EH (cell line): ENCODE results near the gene POC1A.
A peak's percentile ranks its signal among the peaks of the same experiment; 100 is the strongest.

Source experiments
- DNase-seq: peaks from one replicate; pipeline ENCODE4 v3.0.0-alpha.2; 2015; ENCODE audit warnings: low read depth

The POC1A gene

DNA sequence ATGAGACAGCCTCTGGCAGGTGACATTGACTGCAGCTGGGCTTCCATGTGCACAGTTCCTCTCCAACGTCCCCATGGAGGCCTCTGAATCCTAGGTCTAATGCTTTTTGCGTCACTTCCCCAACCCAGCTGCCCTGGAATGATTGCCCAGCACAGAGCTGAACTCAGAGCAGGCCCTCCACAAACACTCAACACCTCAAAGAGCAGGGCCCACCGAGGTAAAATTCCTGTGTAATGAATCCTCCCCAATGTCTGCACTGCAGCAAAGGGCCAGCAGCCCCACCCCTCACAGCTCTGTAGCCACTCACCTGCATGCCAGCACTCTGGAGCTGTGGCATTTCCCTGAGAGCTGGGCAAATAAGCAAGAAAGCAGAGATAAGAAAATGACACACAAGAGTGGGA lies 55.2 kb downstream of the POC1A start:
- peak; percentile 39 for DNase-seq

DNA sequence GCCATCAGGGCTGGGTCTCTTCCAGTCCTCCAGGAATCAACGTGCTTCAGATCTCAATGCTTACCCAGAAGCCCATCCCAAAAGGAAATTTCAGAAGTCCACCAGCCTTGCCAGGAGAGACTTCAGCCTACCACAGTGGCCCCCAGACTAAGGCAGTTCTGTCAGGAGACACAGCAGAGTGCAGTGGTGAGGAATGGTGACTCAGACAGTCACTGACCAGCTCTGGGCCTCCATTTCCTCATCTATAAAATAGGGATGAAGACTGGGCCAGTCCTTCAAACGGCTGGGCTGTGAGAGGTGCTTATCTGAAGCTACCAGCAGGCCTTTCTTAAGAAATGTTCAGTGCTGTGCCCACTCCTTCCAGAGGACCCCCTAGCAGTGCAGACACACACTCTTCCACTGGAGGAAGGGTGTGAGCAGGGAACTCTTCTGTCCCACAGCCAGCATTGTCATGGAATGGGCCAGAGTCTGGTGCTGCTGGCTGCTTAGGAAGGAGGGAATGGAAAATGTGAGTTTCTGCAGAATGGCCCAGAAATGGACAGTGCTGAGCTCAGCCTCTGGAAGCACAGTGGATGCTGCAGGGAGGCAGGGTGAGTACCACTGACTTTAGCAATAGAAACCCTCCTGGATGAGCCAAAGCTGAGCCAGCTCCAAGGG lies 56.2 kb downstream of the POC1A start:
- no peak for DNase-seq

DNA sequence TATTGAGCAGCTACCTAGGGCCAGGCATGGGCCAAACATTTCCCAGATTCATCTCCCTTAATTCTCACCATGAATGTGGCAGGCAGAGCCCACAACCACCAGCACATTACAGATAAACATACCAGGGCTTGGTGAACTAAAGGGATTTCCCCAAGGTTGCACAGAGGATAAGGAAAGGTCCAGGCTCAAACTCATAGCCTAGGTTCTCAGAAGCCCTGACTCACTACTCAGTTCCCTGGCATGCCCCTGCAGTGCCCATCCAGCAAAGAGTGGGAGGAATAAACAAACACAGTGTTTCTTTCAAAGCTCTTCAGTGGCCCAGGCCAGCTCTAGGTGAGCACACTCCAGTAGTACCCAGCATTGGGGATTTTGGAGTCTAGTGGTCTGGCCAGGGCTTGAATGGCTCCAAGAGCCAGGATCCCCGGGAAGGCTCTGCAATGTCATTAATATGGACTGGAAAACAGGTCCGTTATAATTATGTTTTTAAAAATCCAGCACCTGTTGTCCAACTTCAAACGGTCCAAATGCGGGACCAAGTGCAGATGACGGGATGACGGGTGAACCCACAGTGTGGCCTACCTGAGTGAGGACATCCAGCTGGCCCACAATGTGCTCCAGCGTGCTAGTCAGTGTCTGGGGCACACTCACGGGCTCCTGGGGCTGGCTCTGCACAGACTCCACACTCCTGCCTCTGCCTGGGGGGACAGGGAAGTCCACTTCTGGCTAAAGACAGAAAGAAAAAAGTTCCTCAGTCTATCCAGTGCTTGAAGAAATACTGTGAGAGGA lies 58.0 kb downstream of the POC1A start:
- no peak for DNase-seq

DNA sequence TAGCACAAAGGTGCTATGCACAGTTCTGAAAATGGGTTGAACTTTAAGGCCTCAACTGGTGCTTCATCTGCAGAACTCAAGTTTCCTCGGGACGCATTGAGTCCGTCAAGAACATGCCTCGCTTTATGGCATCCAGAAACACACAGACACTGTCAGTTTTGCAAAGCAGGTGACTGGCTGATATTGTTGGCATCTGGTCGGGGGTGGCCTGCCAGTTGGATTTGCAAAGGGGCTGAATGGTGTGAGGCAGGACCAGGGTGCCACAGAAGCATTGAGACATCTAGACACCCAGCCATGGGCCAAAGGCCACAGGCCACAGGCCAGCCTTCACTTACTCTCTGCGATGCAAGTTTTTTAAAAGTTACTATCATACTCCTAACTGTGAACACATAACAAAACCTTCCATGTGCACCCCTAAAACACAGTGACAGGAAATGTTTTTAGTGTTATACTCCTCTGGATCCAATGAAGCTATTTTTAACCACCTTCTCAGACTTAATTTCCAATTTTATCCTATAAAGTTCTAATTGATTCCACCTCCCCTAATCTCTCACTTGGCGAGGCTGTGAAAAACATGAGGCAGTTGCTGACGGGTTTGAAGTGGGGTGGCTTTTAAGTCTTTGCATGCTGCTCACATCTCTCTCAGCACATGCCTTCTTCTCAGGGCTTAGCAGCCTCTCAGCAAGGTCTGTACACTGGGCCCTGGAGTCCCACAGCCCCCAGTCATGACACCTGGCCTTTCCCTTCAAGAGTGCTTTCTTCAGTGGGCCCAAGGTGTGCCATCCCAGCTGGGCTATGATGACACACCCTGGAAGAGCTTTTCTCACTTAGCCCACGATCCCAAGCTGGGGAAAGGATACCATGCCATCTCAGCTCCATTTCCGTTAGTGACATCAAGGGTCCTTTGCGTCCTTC lies 59.4 kb downstream of the POC1A start:
- no peak for DNase-seq

DNA sequence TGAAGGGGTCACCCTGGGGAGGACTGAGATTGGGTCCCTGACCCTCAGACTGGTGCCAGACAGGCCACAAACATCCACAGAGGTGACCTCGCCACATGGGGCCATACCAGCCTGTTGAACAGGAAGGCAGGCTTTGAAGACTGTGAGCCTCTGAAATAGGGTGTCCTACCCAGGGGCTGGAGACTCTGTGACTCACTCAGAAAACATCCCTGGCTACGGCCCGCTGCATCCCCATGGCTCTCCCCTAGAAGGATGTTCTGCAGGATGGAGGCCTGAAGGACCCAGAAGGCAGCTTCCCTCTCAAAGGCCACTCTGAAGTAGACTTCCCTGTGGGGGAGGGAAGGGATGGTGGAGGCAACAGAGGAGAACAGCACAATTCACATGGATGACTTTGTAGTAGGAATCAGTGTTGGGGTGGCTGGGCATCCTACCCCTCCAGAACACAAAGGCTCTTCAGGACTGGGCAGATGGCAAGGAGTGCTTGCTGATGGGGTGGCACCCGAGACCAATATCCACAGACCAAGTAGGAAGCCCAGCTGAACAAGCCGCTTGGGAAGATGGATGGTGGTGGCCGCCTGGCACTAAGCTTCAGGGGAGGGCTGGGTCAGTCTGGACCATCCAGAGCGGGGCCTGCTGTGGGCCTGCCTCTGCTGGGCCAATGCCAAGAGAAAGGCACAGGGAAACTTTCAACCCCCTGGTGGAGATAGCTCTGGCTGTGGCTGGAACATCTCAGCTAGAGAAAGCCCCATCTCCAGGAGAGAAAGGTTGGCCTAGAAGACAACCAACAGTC lies 60.3 kb downstream of the POC1A start:
- peak; percentile 94 for DNase-seq

DNA sequence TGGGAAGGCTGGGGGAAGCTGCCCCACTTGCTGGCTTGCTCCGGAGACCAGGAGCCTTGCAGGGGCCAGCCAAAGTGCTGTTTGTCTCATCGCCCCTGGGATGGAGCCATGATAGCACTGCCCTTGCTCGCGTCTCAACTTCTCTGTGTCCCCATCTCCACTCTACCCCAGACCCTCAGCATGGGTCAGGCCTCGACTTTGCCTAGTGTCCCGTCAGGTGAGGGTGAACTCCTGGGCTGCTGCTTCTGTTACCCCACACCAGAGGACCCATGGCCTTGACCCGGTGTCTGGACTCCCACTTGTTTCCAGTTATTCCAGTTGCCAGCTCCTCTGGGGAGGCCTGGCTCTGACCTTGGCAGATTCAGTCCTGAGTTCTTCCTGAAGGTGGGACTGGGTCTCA lies 61.3 kb downstream of the POC1A start:
- DNase-seq: no peak

DNA sequence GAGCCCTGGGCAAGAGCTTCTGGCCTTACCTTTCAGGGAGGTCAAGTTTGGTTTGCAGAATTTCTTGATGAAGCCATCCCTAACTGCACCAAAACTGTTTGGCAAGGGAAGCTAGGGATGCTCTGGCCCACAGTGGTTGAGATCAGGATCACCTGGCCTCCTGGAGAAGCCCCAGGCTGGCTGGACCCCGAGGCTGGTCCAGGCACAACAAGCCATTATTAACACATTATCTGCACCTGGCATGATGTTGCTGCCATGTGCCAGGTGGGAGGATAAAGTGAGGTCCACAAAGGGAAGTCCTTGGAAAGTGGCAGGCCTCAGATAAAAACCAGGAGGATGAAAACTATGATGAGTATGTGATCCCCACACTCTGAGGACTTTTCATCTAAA lies 62.0 kb downstream of the POC1A start:
- DNase-seq: no peak

DNA sequence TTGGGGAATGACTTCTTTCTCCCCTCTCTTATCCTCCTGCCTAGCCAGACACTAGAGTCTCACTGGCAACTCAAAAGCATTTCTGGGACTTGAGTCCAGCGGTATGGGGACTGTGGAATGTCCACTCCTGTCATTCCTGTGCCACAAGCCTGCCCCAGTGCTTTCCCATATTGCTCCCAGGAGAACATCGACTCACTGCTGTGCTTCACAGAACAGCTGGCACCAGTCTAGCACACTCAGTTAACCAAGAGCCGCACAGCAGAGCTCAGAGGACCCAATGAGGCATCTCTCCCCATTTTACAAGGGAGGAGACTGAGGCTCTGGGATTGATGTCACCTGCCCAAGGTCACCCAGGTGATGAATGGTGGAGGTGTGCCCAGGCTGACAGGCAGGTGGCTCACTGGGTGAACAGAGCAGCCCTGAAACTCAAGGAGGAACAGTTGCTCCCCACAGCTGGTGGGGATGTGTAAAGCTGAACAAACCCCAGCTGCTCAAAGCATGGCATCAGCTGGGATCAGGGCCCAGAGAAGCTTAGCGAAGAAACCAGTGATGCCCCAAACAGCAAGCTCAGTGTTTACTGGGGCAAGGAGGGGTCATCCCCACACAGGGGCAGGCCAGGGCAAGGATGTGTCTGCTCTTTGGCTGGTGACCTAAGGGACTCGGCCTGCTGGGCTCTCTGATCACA lies 62.5 kb downstream of the POC1A start:
- DNase-seq: peak; percentile 61

DNA sequence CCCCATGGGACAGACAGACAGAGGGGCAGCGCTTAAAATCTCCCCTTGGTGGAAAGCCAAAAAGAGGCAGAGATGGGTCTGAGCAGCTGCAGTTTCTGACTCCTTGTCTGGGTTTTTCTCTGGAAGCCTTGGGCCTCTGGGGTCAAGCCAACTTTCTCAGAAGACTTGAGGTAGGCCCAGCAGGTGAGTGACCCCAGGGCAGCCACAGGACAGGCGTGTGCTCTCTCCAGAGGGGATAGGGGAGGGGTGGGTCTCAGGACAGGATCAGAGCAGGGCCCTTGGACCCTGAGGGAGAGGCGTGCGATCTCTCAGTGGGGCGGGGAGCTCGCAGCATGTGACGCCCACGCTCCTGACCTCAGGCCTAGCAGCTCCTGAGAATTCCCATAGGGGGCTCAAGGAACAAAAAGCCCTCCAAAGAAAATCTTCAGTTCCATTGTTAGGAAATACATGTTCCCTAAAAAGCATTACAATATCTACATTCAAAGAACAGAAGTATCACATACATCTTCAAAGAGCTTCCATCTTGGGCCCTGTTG lies 63.2 kb downstream of the POC1A start:
- no peak for DNase-seq

DNA sequence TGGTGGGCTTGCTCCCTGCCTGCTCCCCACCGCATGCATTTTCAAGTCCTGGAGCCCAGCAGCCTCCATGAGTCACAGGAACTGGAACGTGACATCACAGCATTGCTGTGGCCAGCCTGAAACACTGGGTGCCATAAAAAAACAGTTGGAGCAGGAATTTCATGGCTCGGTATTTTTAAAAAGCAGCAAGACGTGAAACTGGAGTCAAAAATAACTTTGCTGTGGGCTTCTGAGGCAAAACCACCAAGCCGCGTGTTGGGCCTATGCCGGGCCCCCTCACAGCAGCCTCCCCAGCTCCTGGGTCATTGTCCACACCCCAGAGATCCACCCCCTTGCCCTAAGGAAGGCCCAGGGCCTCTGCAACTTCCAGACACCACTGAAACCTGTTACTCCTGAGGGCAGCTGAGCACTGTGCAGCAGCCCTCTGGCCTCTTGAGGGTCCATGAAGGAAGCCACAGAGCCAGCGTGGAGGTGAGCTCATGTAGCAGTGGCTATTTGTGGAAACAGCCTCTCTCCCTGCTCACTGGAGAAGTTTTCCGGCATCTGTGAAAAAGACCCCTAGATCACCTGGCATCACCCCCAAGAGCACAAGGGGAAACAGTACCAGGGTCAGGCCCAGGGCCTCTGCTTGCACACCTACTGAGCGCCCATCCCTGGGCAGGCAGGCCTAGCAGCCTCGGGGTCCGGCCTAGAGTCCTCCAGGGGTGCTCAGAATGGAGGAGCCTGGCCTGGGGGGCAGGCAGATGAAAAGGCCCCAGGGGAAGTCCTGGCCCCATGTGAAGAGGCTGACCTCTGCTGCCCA lies 63.9 kb downstream of the POC1A start:
- peak; percentile 98 for DNase-seq

DNA sequence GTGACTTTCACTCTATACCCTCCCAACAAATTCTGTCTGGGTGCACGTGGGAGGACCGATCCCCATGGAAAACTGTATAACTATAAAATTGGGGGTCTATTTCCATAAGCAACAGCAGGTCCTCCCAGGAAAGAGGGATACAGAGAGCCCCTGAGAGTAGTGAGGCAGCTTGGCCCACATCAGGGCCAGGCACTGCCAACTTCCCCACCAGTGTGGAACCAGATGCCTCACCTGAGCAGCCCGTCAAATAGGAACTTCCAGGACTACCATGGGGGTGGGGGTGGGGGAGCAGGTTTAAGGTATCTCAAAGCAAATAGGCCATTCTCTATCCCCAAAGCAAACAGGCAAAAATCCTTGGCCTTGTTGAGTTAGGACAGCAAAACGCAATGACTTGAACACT lies 64.5 kb downstream of the POC1A start:
- DNase-seq: no peak

DNA sequence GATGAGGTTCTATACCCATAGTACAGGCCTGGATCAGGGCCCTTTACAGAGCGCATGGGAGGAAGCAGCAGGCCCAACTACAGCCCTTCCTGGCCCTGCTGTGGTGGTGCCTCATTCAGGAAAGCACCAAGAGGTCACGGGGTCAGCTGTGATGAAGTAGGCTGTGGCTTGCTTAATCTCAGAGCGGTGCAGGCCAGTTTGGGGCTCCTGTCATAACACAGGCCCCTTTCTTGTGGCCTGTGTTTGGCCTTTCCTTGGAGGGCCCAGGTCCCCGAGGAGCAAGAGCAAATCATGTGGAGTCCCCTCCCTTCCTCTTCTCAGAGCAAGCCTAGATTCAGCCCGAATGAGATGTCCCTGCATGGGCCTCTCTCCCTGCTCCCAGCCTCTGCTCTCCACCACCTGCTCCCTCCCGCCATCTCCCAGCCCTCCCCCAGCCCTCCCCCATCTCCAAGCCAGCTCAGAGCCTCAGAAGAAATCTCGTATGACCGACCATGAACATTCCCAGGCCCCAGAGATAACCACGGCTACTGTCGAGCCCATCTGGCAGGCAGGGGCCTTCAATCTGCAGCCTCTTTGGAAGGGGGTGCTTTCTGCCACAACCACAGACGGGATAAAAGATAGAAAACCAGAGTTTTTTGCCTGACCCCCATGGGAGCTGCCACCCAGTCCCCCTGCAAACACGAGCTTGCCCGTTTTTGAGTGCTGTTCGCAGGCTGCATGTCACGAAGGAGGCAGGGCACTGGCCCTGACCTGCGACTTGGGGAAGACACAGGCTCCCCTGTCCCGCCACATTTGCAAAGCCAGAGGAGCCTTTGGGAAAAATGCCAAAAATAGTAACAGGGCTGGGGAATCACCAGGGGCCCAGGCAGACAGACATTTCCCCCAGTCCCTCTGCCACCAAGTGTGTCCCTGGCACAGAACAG lies 65.5 kb downstream of the POC1A start:
- peak; percentile 65 for DNase-seq

DNA sequence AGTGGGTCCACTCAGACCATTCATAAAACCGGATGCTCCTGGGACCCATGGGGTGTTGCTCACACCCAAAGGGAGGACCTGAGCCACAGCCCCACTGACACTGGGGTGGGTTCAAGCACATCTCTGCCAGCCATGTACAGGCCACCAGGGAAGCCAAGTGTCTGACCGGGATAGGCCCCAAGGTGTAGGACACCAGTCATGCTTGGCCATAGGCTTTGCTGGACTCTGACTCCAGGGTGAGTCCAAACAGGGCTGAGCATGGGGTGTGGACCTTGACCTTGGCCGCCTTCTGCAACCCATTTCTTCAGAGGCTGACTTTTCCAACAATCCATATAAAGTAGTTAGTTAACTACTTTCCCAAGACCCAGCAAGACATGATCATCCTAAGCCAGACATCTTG lies 66.5 kb downstream of the POC1A start:
- DNase-seq: no peak

DNA sequence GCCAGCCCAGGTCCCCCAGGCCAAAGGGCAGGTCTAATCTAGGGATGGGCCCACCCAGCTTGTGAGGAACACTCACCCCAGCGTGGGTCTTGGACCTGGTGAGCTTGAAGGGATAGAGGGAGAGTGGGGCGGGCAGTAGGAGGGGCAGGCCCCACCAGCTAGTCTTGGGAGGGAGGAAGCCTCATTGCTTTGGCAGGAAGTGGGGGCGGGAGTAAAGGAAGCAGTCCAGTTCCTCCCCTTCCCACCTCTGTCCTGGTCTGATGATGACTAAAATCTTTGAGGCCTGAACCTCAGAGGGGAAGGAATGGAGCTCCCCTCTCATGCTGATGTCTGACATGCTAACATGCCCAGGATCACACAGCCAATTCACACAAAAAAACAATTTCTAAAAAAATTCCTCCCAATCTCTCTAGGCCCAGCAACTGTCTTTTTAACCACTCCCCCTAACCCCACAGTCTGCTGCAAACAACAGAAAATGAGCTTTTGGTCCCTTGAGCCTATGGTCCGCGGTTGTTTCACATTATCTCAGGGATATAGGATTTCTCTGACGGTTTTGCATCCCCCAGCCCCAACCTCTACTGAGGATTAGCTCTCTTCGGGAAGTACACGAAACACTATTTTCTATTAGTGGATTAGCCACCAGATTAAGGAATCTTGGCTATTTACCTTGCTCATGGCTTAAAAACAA lies 67.1 kb downstream of the POC1A start:
- peak; percentile 72 for DNase-seq

DNA sequence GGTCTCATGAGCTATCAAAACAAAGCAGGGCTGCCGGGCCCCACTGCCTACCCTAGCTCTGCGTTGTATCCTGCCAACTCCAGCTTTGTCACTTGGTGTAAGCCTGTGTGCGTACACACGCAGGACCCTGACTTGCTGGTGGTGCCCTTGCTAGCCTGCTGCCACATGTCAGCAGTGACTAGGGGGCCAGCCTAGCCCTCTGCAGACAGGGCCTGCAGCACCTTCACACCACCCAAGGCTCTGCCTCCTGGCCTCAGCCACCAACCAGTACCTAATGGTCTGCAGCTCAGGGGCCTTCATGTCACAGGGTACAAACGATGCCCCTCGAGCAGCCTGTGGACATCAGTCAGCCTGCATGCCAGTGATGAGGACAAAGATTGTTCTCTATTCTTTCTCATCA lies 67.8 kb downstream of the POC1A start:
- no peak for DNase-seq

DNA sequence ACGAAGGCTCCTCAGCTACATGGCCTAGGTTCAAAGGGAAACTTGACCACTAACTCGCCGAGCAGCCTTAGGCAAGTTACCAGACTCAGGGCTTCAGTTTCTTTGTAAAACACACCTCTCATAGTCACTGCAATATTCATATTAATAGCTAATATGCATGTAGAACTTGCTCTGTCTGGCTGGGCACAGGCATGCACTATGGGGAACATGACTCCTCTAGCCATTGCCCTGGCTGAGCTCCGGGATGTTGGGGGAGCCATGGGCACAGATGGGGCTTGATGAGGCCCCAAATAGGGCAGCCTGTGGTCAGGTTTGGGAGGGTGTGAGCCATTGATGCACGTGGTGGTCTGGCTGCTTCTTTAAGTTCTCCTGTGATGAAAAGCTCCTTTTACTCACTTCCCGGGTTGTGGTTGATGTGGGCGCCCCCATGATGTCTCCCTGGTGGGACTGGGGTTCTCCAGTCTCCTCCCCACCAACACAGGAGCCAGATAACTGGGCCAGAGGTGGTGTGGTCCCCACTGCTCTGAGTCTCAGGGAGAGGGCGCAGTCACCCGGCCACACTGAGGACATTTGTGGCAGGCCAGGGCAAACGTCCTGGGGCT lies 68.4 kb downstream of the POC1A start:
- no peak for DNase-seq

DNA sequence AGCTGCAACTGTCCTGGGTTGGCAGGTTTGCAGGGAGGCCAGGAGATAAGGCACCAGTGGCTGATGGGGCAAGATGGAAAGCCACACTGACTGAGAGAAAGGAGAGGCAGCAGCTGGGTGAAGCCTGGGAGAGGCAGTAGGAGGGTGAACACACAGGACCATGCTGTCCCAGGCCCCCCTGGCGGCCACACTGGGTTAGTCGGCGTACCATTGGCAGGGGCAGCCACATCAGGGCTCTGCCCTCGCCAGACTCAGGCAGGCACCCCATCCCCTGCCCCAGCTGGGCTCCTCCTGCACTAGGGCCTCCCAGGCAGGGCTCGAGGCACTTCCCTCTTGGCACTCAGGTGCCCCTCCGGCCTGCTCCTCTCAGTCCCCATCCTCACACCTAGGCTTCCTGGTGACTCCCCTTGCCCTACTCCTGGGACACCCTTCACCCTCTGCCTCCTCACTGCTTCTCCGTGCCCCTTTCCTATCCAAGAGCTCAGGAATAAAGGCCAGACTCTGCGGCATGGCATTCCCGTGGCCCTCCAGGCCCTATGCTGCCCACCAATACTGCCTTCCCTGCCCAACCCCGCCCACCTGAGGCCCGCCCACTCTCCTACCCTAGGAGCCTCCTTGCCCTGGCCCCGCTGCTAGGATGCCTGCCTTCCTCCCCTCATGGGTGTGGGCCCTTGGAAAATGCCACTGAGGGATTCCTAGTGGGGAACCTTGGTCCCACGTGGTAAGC lies 69.1 kb downstream of the POC1A start:
- no peak for DNase-seq
